GM19467 (cell line): ENCODE results near the gene SETDB2.
"Not testable (repeated sequence)": the region's sequence is repeated elsewhere in the genome, so short reads cannot be mapped to it uniquely, and the experiment has no call there.

Experiments
- ATAC-seq: cut with Tn5 transposase; IDR thresholded peaks from one replicate; pipeline ENCODE4 v1.9.1; 2021; ENCODE audit warnings: mild to moderate bottlenecking, moderate library complexity; ENCODE audit not compliant: unreplicated experiment

The SETDB2 gene

GRCh38 chr13:49464621-49465325 lies 20.7 kb downstream of the SETDB2 start:
- ATAC-seq = no peak

DNA sequence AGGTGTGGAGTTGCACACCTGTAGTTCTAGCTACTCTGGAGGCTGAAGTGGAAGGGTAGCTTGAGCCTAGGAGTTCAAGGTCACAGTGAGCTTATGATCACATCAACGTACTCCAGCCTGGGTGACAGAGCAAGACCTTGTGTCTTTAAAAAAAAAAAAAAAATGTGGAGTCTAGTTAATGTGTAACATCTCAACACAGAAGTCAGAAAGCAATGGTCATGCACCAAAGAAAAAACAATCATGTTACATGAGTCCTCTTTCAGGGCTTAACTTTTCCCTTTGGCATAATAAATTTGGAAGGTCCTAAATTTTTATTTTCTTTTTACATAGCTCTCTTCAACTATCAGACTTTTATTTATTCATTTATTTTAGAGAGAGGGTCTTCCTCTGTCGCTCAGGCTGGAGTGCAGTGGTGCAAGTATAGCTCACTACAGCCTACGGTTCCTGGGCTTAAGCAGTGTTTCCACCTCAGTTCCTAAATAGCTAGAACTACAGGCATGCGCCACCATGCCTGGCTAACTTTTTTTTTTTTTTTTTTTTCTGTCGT lies 22.3 kb downstream of the SETDB2 start:
- no peak for ATAC-seq

DNA sequence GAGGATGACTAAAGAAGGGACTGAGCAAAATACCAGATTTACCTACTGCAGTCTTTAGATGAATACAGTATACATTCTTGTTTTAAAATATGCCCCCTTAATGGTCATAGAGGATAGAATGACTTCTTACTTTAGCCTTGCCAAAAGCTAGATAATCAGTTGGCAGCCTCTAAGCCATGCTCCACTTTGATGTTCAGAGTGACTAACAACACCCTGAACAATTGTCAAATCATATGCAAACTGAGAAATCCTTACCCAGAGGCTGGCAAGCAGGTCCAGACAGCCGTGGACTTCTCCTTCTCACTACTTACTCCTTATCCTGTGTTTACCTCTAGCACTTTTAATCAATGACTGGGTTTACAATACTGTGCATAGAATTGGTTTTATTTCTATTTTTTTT lies 28.1 kb downstream of the SETDB2 start:
- no peak for ATAC-seq

DNA sequence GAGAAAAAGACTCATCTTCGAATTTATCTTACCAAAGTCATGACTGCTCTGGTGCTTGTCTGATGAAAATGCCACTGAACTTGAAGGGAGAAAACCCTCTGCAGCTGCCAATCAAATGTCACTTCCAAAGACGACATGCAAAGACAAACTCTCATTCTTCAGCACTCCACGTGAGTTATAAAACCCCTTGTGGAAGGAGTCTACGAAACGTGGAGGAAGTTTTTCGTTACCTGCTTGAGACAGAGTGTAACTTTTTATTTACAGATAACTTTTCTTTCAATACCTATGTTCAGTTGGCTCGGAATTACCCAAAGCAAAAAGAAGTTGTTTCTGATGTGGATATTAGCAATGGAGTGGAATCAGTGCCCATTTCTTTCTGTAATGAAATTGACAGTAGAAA lies 32.5 kb downstream of the SETDB2 start:
- no peak for ATAC-seq

GRCh38 chr13:49481788-49482187 lies 37.7 kb downstream of the SETDB2 start:
- ATAC-seq = no peak

DNA sequence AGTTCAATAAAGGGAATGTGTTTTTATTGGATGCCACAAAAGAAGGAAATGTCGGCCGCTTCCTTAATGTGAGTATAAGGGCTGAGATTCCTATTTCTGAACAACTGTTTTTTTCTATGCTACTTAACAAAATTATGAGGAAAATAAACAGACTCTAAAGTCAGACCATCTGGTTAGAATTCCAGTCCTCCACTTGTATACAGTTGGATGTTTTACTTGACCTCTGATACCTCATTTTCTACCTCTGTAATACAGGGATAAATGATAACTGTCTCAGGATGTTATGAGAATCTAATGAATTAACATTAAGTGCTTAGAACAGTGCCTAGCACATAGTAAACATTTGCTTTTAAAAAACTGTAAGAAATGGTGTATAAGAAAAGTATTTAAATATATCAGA lies 44.5 kb downstream of the SETDB2 start:
- ATAC-seq = no peak

DNA sequence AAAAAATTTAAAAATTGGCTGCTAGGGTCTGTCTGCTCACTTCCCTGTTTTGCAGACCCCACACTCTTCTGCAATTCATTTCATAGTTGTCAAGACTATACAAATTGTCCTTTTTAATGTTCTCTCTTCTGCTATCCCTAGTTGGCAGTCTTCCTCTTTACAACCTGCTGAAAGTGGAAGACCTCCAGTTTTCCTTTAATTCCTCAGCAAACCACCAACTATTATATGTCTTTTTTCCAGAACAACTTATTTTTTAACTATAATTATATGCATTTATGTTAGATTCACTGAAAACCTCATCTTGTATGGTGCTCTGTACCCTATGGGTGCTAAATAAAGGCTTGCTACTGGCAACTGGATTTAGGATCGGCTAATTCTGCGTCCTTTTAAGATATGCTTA lies 50.6 kb downstream of the SETDB2 start:
- ATAC-seq = no peak

GRCh38 chr13:49495783-49496762 lies 52.0 kb downstream of the SETDB2 start, which contains the start of gene PHF11:
Gene PHF11 (plus strand): TSS chr13:49495953. CDS start chr13:49496002, 49 bp downstream.
- peak; percentile 73 for ATAC-seq

GRCh38 chr13:49496837-49497236 lies 52.8 kb downstream of the SETDB2 start:
- not testable (repeated sequence) for ATAC-seq

GRCh38 chr13:49497272-49497671 lies 53.2 kb downstream of the SETDB2 start:
- ATAC-seq = no peak

GRCh38 chr13:49498206-49498605 lies 54.1 kb downstream of the SETDB2 start:
- no peak for ATAC-seq

- no peak for ATAC-seq
Measured at GRCh38 chr13:49499889-49500660, 56.0 kb downstream of the SETDB2 start.

DNA sequence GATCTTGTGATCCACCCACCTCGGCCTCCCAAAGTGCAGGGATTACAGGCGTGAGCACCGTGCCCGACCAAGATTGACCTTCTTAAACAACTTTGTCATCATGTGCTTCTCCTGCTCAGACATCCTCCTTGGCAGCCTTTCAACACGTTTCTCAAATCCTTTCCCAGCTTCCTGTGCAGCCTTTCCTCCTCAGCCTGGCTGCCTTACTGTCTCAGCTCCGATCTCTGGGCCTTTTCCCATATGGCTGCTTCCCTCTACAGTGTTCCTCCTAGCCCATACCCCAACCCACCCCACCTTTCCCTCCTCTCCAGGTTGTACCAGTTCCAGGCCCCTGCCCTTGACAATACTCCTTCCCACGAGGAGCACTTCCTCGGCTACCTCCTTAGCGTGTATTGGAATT lies 58.9 kb downstream of the SETDB2 start:
- ATAC-seq = no peak

- ATAC-seq = no peak
Measured at GRCh38 chr13:49503951-49504350, 59.9 kb downstream of the SETDB2 start.

GRCh38 chr13:49512578-49512977 lies 68.5 kb downstream of the SETDB2 start:
- no peak for ATAC-seq

DNA sequence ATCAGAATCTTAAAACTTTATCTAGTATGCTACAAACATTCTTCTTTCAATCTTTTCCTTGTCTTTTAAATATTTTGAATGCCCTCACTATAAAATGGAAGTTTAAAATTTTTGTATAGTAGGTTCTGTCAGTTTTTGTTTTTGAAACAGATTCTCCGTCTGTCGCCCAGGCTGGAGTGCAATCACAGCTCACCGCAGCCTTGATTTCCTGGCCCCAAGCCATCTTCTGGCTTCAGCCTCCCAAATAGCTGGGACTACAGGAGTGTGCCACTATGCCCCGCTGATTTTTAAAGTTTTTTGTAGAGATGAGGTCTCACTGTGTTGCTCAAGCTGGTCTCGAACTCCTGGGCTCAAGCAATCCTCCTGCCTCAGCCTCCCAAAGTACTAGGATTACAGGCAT lies 72.4 kb downstream of the SETDB2 start:
- ATAC-seq = no peak

DNA sequence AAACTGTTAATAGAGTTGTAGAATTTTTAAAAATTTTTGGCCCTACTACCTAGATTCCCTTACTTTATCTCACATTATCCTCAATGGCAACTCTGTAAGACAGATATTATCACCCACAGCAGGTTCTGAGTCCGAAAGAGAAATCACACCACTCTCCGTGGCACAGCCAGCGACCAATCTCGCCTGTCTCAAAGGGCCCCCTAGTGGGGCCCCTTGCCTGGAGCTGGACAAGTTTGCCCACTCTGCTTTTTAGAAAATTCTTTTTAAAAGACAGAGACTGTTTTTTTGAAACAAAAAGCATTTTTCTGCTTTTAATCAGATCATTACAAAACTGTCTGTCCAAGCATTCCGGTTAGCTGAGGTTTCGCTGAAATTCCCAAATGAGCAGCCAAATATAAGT lies 73.4 kb downstream of the SETDB2 start:
- ATAC-seq = no peak

- no peak for ATAC-seq
Measured at GRCh38 chr13:49521224-49521623, 77.2 kb downstream of the SETDB2 start.

- ATAC-seq = no peak
Measured at GRCh38 chr13:49524740-49525501, 80.8 kb downstream of the SETDB2 start.

GRCh38 chr13:49527123-49527522 lies 83.0 kb downstream of the SETDB2 start:
- no peak for ATAC-seq
